HG02678 (cell line): ENCODE data around the gene PLXNA4.

Experiments used
- ATAC-seq: cut with Tn5 transposase; IDR thresholded peaks from one replicate; pipeline ENCODE4 v1.9.1; 2021; ENCODE audit warnings: mild to moderate bottlenecking, moderate library complexity; ENCODE audit not compliant: unreplicated experiment

The PLXNA4 gene

DNA sequence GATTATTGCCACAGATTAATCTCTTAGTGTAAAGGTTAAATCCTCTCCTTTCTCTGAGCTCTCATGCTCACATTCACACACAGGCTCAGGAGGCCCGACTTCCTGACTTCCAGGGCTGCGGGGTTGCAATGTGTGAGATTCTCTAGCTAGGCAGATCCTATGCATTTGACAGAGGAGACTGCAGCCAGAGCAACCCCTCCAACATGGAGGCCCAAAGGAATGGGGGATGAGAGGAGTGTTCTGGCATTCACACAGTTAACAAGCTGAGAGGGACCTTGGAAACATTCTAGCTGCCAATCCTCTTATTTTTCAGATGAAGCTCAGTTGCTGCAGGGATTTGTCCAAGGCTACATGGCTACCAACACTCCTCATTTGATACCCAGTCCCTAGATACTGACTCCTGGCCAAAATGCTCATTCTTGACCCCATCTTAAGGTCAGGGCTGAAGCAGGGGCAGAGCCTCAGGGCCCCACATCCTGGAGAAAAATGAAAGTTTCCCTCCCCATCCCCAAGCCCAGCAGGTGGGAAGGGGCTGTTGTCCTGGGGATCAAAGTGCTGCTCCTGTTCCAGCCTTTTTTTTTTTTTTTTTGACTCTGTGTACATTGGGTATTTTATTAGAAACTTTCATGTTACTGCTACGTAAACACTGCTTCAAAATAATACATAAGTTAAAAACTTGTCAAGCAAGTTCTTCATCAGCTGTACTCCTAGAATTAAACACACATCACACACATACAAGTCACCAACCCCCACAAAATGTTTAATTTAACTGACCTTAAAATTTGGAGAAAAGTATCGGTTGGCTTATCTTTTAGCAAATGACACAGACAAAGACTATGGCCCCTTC, 325.6 kb downstream of the PLXNA4 start:
- no peak for ATAC-seq

DNA sequence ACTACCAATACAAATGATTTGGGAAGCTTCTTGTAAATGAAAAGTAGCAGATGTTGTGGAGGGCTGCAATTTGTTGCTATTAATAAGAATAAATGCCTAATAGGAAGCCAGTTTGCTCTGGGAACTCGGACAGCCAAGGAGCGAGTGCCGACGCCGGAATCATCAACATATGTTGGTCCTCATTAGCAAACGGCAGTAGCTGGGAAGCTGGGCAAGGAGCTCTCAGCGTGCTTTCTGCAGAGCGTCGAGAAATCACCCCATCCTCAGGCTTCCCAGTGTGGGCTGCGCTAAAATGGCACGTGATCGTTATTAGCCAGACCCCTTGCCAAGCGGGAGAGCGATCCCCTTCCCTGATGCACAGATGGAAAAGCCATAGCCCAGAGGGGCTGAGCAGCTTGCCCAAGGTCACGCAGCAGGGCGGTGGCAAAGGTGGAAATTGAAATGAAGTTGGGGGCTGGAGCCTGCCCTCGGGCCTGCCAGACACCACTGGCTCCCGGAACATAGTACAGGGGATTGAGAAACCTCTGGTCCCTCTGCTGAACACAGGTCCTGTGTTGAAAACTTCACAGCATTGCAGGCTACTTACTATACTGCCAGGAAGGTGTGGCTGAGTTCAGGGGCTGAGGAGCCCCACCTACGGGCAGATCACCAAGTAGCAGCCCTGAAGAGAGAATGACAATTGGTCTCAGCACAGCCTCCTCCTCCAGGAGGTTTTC, 326.9 kb downstream of the PLXNA4 start:
- ATAC-seq = no peak

DNA sequence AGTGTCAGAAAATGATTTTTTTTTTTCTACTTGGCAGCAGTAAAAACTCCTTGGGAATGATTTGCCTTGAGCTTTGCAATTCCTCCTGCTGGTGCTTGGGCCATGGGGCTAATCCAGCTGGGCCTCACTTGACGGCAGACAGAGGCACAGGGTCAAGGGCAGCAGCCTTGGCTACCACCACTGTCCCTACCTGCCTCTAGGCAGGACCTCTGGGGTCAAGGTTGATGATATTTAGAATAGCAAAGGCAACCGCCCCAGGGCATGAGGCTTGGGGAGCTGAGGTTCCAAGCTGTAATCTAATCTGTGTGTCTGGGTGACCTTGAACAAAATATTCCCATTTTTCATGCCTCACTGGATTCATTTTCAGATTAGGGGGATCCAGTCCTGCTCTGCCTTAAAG, 327.4 kb downstream of the PLXNA4 start:
- no peak for ATAC-seq

DNA sequence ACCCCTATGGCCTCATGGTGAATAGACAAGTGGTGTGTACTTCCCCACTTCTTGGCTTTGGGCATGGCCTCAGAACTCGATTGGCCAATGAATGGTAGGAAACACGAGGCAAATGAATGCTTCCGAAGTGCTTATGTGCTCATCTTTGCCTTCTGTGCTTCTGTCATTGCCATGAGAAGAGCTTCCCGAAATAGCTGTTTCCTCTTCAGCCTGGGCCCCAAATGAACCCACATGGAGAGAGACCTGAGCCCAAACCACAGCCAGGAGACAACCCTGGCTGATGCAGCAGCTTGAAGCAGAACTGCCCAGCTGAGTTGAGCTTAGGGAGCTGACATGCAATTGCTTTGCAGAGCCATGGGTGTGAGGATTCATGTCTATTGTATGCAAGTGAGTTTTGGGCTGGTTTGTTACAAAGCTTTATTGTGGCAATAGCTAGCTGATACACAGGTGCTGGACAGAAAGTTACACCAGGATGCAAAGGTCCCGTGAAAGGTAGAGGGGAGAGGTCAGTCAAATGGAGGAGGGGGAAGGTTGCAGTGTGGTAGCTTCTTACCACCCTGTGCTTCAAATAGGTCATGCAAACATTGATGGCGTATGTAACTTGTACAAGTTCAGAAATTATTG, 328.2 kb downstream of the PLXNA4 start:
- ATAC-seq = no peak

DNA sequence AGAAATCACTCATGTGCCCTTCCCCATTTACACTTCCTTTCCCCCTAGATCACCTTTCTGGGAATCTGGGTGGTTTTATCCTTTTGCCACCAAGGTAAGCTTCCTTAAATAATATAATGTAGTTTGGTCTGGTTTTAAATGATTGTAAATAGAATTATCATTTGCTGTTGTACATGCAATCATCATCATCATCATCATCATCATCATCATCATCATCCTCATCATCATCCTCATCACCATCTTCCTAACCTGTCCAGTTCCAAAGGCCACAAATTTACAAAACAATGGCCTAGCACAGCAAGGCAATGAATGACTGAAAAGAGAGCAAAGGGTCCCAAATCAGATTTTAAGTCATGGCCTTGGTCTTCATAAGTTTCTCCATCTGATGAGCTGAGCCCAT, 329.7 kb downstream of the PLXNA4 start:
- ATAC-seq = no peak

DNA sequence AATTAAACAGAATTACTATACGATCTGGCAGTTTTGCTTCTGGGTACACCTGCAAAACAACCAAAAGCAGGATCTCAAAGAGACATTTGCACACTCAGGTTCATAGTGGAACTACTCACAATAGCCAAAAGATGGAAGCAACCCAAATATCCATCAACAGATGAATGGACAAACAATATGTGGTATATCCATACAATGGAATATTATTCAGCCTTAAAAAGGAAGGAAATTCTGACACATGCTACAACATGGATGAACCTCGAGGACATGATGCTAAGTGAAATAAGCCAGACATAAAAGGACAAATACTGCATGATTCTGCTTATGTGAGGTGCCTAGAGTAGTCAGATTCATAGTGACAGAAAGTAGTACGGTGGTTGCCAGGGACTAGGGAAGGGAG, 330.7 kb downstream of the PLXNA4 start:
- no peak for ATAC-seq

DNA sequence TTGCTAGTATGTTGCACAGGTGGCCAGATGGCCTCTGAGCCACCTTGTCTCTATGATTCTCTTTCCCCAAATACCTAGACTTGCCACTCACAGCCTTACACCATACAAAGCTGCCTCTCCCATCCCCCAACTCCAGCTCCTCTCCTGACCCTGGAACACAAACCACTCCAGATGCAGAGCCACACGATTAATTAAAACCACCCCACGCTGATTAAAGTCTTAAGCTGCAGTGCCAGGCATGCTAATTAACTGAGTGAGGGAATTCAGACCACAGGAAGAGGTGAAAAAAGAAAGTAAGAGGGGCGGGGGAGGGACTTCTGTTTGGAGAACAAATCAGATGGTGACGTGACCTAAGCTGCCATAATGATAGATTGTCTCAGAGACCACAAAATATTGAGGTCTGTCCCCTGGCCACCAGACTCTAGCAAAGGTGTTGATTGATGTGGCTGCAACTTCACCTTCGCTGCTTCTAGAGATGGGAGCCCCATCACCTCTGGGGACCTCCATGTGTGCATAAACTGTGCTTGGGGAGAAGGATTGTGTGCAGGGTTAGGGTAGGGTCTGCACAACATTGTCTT, 331.3 kb downstream of the PLXNA4 start:
- no peak for ATAC-seq

DNA sequence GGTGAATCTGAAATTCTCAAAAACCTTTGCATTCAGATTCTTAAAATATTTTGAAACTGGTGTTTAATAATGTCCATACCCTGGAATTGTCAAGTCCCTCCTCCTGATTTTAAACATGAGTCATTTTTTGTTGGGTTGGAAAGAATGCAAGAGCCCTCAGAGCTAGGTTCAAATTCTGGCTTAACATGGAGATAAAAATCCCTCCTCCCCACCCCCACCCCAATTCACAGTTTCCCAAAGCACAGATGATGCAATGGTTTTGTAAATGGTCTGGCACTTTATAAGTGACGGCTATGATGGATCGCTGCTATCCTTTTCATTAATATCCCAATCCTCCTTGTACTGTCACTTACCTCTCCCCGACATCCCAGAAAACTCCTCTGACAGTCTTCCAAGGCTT, 332.8 kb downstream of the PLXNA4 start:
- ATAC-seq = no peak

DNA sequence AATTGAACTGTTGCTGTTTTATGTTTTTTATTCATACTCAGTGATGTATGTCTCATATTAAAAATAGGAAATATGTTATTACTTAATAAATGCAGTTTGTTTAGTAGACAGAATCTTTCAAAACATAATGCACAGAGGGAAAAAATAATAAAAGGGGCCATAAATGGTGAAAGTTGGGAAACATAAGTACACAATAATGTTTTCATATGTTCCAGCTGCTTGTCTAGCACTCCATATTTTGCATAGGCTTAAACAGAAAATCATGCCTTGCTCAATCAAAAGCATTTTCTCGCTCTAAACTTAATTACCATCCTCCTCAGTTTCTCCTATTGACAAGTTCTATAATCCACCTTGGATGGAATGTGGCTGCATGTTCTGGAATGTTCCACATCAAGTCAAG, 333.2 kb downstream of the PLXNA4 start:
- no peak for ATAC-seq

DNA sequence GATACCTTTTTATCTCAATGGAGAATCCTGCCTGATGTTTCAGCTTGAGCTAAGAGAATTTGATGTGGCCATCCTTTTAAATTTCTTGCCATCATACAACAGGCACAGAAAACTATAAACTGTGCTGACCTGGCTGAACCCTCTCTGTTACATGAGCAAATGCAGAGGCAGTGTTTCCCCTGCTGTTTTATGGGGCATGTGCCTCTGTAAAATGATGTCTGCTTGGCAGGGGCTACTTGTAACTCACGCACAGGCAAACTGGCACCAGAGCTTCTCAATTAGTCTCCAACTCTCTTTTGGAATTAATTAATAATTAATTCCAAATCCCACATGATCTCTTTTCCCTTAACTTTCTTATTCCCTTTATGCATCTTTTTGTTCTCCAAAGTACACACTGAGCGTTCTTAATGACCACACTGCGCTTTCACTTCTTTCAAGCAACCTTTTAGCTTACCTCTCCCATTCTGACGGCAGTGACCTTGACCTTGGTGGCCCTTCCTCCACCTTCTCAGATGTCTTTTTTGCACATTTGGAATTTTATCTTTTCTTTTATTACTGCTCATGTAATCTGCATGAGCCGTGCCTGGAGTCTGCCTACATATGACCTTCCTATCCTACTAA, 334.0 kb downstream of the PLXNA4 start:
- no peak for ATAC-seq

DNA sequence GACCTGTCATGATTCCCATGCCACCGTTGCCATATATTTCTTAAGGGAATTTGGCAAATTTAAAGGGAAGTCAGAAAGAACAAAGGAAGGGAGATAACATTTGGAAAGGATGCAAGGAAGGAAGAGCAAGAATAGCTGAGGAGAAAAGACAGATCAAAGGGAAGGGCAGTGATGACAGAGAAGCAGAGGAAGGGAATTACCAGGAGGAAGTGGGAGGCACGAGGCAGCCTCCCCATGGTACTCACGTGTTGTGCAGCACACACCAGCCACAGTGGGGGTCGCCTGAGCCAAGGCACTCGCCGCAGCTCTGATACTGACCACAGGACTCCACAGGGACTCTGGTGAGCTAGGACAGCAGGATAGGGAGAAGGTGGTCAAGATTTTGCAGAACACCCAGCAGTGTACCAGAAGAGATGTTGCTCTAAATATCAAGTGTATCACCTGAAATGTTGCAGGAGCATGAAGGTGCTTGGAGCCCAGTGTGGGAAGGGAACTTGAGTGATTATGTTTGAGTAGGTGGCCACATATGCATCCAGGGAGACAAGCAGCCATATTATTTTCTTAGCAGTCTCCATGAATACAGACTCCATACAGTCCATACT, 335.3 kb downstream of the PLXNA4 start:
- no peak for ATAC-seq

DNA sequence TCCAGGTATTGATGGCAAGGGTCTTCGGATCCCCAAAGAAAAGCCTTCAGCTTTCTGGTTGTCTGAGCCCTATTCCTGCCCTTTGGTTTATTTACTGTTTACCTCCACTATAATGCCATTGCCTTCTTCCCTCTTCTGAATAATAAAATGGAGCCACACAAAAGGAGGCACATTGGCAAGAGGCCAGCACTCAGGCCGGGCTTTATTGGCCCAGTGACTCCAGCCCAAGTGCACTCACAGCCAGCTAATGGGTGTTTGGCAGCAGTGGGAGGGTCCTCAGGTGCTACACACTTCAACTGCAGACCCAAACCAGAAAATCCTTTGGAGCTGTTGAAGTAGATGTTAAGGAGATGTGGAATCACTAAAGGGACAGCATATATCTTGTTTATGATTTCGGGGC, 336.0 kb downstream of the PLXNA4 start:
- ATAC-seq = no peak

DNA sequence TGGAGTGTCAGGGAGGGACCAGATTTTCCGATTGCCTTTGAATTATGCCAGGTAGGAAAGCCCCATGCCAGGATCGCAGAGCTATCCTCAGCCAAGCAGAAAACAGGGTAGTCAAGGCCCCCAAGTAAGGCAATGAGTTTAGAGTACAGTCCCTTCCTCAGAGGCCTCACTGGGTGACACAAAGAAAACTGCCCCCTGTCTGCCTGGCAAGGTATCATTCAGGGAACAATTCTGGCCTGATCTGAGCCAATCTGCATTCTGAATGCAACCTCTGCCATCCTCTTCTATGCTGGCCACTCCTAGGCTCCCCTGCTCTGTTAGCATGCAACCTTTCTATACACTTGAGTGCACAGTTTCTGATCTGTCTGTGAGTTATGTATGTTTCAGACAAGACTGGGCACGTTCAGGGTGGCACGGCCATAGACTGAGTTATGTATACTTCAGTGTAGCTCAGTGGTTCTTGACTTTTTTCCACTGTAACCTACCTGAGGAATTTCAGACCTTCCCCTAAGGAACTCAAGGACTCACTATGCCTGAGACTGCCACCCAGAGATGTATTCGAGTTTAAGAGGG, 336.8 kb downstream of the PLXNA4 start:
- no peak for ATAC-seq

DNA sequence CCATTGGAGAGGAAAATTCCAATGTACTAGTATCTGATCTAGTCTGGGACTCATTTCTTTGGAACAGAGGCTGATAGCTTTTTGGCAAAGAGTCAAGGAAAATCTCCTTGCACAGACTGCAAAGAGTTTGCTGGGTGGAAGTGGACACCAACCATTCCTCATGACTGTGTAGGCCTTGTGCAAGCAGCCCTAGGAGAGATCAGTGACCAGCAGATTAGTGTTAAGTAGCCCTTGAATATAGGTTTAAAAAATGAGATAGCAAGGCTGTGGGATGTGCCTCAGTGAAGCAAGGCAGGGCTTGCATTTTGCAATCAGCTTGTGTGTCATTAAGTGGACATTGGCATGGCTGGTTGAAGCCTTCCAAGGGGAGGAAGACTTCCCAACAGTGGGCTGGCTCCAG, 341.6 kb downstream of the PLXNA4 start:
- no peak for ATAC-seq

DNA sequence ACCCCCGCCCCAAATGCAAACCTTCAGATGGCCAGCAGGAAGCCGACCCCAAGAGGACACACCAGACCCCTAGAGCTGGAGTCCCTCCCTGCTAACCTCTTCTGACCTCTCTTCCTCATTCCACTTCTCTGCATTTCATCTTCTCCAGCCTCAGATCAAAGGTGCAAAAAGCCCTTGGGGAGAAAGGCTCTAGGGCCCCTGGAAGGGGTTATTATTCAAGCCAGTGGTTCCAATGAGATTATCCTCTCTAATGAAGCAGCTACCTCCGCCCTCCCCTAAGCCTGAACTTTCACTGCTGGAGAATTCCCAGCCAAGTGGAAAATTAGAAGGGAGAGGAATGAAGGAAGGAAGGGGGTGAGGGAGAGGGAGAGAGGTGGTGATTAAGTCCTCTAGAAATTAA, 343.9 kb downstream of the PLXNA4 start:
- no peak for ATAC-seq

DNA sequence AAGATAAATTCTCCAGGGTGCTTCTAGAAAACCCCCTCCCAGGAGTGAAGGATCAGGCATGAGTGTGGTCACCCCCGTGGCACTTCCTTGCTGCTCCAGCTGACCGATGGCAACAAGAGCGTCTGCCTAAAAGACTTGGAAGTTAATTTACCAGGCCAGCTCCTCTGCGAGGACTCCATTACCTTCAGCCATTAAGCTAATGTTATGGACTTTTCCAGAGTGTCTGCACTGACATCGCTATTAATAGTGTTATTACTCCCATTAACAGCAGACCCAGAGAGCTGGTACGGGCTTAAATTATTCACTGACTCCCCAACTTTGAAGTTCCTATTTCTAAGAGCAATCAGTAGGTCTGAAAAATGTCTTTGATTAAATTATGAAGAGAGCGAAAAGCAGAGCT, 345.8 kb downstream of the PLXNA4 start:
- no peak for ATAC-seq

DNA sequence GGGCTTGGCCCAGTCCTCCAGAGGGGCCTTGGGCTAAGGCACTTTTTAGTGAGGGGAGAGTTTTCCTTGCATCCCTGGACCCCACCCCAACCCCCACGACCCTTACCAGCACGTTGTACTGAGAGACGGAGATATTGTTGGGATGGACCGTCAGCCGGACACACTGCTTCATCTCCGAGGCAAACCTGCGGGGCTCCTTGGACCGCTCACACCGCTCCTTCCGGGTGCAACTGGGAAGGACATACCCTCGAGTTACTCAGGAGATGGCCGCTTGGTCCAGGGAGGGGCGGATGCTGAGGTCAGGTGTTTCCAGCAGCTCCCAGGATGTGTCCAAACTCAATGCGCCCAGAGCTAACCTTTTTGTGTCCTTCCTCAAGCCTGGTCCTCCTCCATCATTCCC, 348.0 kb downstream of the PLXNA4 start:
- no peak for ATAC-seq

DNA sequence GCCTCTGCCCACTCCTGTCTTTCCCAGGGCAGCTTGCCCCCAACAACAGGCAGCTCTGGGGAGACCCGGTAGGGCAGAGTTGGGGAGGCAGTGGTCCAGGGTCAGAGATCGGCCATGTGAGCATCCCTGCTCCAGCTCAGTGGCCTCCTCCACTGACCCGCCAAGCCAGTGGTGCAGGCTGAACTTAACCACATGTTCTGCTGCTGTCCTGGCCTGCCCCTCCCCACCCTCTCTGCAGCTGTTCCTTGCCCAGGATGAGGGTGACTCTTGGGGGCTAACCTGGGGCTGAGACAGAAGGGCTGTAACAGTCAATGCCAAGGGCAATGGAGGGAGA, 349.3 kb downstream of the PLXNA4 start:
- no peak for ATAC-seq

DNA sequence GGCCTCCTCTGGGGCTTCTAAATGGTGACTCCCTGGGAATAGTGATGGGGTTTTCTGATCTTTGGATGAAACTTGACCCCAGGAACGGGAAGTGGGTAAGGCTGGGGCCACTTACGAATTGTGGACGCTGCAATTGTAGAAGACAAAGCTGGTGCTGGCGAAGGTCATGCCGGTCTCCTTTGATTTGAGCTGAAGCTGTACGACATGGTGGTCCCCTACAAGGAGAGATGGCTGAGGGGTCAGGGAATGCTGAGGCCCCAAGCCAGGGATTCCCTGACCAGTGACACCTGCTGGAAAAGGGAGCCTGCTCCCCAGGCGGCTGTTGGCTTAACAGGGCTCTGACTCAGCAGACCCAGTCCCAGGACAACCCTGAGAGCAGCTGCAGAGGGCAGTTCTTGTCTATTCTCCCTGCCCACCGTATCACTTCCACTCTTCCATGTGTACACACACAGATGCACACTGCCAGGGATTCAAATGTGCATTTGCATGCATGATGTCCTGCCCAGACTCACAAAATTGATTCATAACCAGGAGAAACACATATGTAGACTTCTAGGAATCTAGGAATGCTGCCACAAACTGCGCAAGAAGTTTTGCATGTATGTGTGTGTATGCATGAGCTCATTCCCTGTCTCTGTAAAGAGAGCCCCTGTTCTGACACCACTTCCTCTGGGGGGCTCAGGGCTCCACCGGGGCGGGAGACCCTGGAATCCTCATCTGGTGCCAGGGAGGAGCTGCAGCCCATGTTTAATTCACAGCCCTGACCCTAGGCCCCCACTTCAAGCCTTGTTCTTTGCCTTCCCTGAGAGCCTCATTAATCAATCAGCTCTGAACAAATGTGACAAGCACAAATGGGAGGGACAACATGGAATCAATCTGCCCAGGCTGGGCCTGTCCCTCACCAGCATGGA, 350.0 kb downstream of the PLXNA4 start:
- ATAC-seq = no peak
